ENCODE results near the gene STARD9. TPM values are rescaled to one million over a fixed set of nuclear protein-coding genes. Genes with fewer than 3 reads are reported as not detected.

The STARD9 gene
- total and polyA plus RNA-seq, 10 of the 15 experiments (the other 5 are each of a cell fraction or from before 2014, with no cell fraction given), result 0.58 to 11.5 (median 6.1) TPM

DNA sequence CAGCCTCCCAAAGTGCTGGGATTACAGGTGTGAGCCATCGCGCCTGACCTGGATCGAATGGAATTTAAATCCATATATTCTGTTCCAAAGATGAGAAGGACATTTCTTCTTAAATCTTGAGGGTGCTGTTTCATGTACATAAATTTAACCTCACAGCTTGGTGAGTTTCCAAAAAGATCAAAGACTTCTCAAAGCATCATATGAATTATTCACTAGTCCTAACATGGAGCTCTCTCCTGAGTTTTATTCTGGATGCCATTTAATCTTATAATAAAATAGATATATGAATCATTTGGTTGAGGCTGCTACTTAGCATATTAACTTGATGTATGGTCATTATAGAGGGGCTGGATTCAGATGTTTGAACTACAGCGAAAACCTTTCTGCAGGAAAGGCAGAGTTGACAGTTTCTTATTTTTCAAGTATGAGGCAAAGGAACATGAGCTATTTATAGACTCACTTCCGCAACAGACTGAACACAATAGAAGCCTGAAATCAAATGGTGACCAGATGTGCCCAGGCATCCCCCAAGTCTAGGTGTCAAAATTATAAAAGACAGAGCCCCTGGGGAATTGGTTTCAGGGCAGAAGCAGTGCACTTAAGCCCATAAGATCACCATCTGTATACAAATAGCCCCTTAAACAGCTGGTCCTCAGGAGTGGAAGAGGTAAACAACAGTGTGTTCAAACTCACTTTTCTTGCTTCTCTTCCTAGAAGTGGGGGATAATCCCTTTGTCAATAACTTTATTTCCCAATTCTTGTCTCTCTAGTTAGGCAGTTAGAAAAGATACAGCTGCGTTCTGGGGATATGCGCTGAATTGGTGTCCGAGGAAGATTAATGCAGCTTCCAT lies 29.7 kb downstream of the STARD9 start:
- H3K36me3 ChIP-seq (ENCODE audit: control insufficient read depth in 2 of 2, insufficient read depth in 2 of 2, low read length in 1 of 2), result no peaks in the 10 kb centered on the region; a peak in 1 of 4 replicates
- H3K4me3 ChIP-seq, result peak overlapping the region; percentile 9; the same call in 1 of the 2 replicates
- RAD21 ChIA-PET (ENCODE audit: unreplicated experiment), result interaction anchor here (0.7 to 4.4 kb wide), 7 partner anchors 23 to 100 kb away, joined by 3 to 30 read pairs (median 8); partner anchors contain the start of gene STARD9
- peaks cover 53% of the 10 kb centered on the region for H3K4me1 ChIP-seq (ENCODE audit: control insufficient read depth, insufficient read depth, low read length)
- peaks cover 11% of the 10 kb centered on the region for H3K9me3 ChIP-seq (replicated peaks; ENCODE audit: control insufficient read depth, insufficient read depth, low read length)
- peaks cover 2% of the 10 kb centered on the region; the same call in 1 of the 2 replicates for H3K79me2 ChIP-seq (ENCODE audit: control insufficient read depth, insufficient read depth, low read length)
- intact Hi-C loops (cut with micrococcal nuclease; ENCODE audit: unreplicated experiment) (no loop called here), in situ Hi-C loops (cut with MboI) (no loop called here)
- SMC1A ChIA-PET (ENCODE audit: uncharacterized antibody, unreplicated experiment), result interaction anchor here (0.8 to 5.4 kb wide), 23 partner anchors 9 to 114 kb away, joined by 3 to 53 read pairs (median 4); partner anchors contain the start of genes STARD9 and ZNF106
- peak overlapping the region; percentile 10; the same call in 1 of the 2 replicates for H3K9ac ChIP-seq (ENCODE audit: control insufficient read depth, insufficient read depth, low read length)
- ATAC-seq, result peak; percentile 62
- BruUV-seq (replicated peaks), result no TSS peak
- POLR2A ChIA-PET, result interaction anchor here (0.6 to 5.5 kb wide), 11 partner anchors 19 to 204 kb away, joined by 3 to 38 read pairs (median 5); partner anchors contain the start of genes STARD9 and ZNF106
- H3K27ac ChIP-seq (ENCODE audit: control insufficient read depth, insufficient read depth), result peak overlapping the region; percentile 73
- no peaks in the 10 kb centered on the region for H3K27me3 ChIP-seq (replicated peaks in 1 of 2; ENCODE audit: control insufficient read depth in 2 of 2, insufficient read depth in 2 of 2, low read length in 1 of 2)
- no peaks in the 10 kb centered on the region for H4K20me1 ChIP-seq (ENCODE audit: control insufficient read depth, insufficient read depth)
- H2AFZ ChIP-seq (ENCODE audit: control insufficient read depth, low read depth, low read length), result peak overlapping the region; percentile 29
- WGBS (ENCODE audit: insufficient coverage, insufficient replicate concordance, low lambda C conversion rate, missing lambda C conversion rate), result 93% methylated on average over 8 of the region's 8 CpGs
- H3K4me2 ChIP-seq (ENCODE audit: control insufficient read depth, insufficient read depth), result peak overlapping the region; percentile 68
- DNase-seq (ENCODE audit: low read depth, low spot score), result peak; percentile 59
- CTCF ChIA-PET, result interaction anchor here (0.6 to 2.5 kb wide), 8 partner anchors 14 to 237 kb away, joined by 3 to 7 read pairs (median 3); no protein-coding TSS in a partner anchor
- no peak for FAIRE-seq
- peak; percentile 64; the same call in 1 of the 2 replicates for TF ChIP-seq SMARCA5 (IDR thresholded peaks at IDR 0.05)
- no peak for TF ChIP-seq GABPA (IDR thresholded peaks at IDR 0.05; ENCODE audit: low read depth)
- TF ChIP-seq IRF4 (IDR thresholded peaks at IDR 0.05; ENCODE audit: low read depth, low read length), result no peak
- peak; percentile 97 for TF ChIP-seq MEF2B (IDR thresholded peaks at IDR 0.05; ENCODE audit: partially characterized antibody, poor library complexity, severe bottlenecking)
- no peak for TF ChIP-seq EED (IDR thresholded peaks at IDR 0.05; ENCODE audit: low read depth)
- peak; percentile 21; the same call in 1 of the 2 replicates for TF ChIP-seq IKZF1 (conservative IDR thresholded peaks at IDR 0.05)
- TF ChIP-seq, protein P1, sequence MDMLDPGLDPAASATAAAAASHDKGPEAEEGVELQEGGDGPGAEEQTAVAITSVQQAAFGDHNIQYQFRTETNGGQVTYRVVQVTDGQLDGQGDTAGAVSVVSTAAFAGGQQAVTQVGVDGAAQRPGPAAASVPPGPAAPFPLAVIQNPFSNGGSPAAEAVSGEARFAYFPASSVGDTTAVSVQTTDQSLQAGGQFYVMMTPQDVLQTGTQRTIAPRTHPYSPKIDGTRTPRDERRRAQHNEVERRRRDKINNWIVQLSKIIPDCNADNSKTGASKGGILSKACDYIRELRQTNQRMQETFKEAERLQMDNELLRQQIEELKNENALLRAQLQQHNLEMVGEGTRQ (IDR thresholded peaks at IDR 0.05; ENCODE audit: borderline replicate concordance, low read depth, low read length), result no peak
- TF ChIP-seq, protein P2, sequence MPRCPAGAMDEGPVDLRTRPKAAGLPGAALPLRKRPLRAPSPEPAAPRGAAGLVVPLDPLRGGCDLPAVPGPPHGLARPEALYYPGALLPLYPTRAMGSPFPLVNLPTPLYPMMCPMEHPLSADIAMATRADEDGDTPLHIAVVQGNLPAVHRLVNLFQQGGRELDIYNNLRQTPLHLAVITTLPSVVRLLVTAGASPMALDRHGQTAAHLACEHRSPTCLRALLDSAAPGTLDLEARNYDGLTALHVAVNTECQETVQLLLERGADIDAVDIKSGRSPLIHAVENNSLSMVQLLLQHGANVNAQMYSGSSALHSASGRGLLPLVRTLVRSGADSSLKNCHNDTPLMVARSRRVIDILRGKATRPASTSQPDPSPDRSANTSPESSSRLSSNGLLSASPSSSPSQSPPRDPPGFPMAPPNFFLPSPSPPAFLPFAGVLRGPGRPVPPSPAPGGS (IDR thresholded peaks at IDR 0.05; ENCODE audit: borderline replicate concordance, insufficient read depth, low read depth, low read length, poor library complexity, severe bottlenecking), result no peak
- TF ChIP-seq NFYB (IDR thresholded peaks at IDR 0.05; ENCODE audit: insufficient read depth, low read depth, low read length), result no peak
- TF ChIP-seq, protein P3, sequence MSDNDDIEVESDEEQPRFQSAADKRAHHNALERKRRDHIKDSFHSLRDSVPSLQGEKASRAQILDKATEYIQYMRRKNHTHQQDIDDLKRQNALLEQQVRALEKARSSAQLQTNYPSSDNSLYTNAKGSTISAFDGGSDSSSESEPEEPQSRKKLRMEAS (IDR thresholded peaks at IDR 0.05; ENCODE audit: low read depth, low read length), result no peak
- peak; percentile 40; the same call in 1 of the 2 replicates for TF ChIP-seq MTA2 (IDR thresholded peaks at IDR 0.05; ENCODE audit: low read depth)
- TF ChIP-seq, protein P4, sequence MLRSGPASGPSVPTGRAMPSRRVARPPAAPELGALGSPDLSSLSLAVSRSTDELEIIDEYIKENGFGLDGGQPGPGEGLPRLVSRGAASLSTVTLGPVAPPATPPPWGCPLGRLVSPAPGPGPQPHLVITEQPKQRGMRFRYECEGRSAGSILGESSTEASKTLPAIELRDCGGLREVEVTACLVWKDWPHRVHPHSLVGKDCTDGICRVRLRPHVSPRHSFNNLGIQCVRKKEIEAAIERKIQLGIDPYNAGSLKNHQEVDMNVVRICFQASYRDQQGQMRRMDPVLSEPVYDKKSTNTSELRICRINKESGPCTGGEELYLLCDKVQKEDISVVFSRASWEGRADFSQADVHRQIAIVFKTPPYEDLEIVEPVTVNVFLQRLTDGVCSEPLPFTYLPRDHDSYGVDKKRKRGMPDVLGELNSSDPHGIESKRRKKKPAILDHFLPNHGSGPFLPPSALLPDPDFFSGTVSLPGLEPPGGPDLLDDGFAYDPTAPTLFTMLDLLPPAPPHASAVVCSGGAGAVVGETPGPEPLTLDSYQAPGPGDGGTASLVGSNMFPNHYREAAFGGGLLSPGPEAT (IDR thresholded peaks at IDR 0.05; ENCODE audit: low read depth), result peak; percentile 30; the same call in 1 of the 2 replicates
- TF ChIP-seq MYB (IDR thresholded peaks at IDR 0.05; ENCODE audit: borderline replicate concordance, low read depth, low read length), result no peak
- TF ChIP-seq, protein P5, sequence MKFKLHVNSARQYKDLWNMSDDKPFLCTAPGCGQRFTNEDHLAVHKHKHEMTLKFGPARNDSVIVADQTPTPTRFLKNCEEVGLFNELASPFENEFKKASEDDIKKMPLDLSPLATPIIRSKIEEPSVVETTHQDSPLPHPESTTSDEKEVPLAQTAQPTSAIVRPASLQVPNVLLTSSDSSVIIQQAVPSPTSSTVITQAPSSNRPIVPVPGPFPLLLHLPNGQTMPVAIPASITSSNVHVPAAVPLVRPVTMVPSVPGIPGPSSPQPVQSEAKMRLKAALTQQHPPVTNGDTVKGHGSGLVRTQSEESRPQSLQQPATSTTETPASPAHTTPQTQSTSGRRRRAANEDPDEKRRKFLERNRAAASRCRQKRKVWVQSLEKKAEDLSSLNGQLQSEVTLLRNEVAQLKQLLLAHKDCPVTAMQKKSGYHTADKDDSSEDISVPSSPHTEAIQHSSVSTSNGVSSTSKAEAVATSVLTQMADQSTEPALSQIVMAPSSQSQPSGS (IDR thresholded peaks at IDR 0.05; ENCODE audit: low read length), result 0 out of 2 replicates have a peak, but pooled peaks have one; percentile 16
- no peak for TF ChIP-seq STAT1 (conservative IDR thresholded peaks at IDR 0.05)
- TF ChIP-seq MEF2A (IDR thresholded peaks at IDR 0.05; ENCODE audit: insufficient read depth, low read depth, low read length), result peak; percentile 89

Measured in GM12878 (cell line).